Ovary (tissue), 9 donors: ENCODE results near the gene CHCHD3. TPM values are rescaled to one million over a fixed set of nuclear protein-coding genes. Genes with fewer than 3 reads are reported as not detected.

Source experiments
- DNase-seq, 5 donors: peaks; one replicate each; pipeline ENCODE4 v3.0.0-alpha.2; 2019 to 2020
- H3K27ac ChIP-seq, 2 donors: fragments of 200-600 bp; one replicate each; pipeline versions ENCODE4 v1.5.1 to v1.8.0; 2019 to 2022
- H3K27me3 ChIP-seq: fragments of 200-600 bp; one replicate; pipeline ENCODE4 v1.8.0; 2022
- H3K36me3 ChIP-seq: fragments of 200-600 bp; sonication (generic); one replicate; pipeline ENCODE4 v1.5.1; 2019
- H3K4me1 ChIP-seq: one replicate; pipeline ENCODE4 v1.8.1; 2013; ENCODE audit warnings: mild to moderate bottlenecking, moderate library complexity; ENCODE audit not compliant: insufficient read depth
- H3K4me3 ChIP-seq: fragments of 200-600 bp; sonication (generic); one replicate; pipeline ENCODE4 v1.5.1; 2017
- H3K9me3 ChIP-seq, 2 donors: fragments of 200-600 bp in 1 of 2; sonication (generic) in 1 of 2; one replicate each; pipeline versions ENCODE4 v1.5.1 to v1.8.1; 2013 to 2019; ENCODE audit warnings: mild to moderate bottlenecking in 1 of 2, moderate library complexity in 1 of 2
- EP300 ChIP-seq: sonication (generic); formaldehyde crosslinking; IDR thresholded peaks from one replicate; pipeline ENCODE4 v1.6.1; 2017; ENCODE audit warnings: antibody characterized with exemption
- POLR2A ChIP-seq: fragments of 450-650 bp; IDR thresholded peaks from one replicate; pipeline ENCODE4 v1.6.1; 2017; ENCODE audit warnings: antibody characterized with exemption, mild to moderate bottlenecking, moderate library complexity
- WGBS, 3 donors: extraction: QIAGEN DNeasy Blood & Tissue Kit in 1 of 3; methylation state at CpG; one replicate each; pipeline versions ENCODE4 v1.1.5 to v1.1.7; 2013 to 2017; 5-methylcytosine and 5-hydroxymethylcytosine counted together
- intact Hi-C, 4 donors: fragments of 100-400 bp; cut with DNase I; formaldehyde crosslinking; loops; one replicate each; pipeline versions ENCODE4 v1.11.0 to v1.15.1; 2022 to 2023
- polyA plus RNA-seq, 2 donors: library from polyadenylated mRNA; stranded (reverse); fragments of 200-250 nt in 1 of 2; fragments of 350-450 nt in 1 of 2; fragmentation: Illumina TruSeq in 1 of 2; extraction: RNeasy Lipid Tissue Mini Kit (QIAGEN cat#74804) in 1 of 2; gene quantifications; one replicate each; pipeline ENCODE4 v1.2.3, GENCODE V29; 2013 to 2014
- total RNA-seq, 7 donors: library from RNA; depleted of rRNA in 2 of 7; stranded (reverse); fragments of >200 nt in 2 of 7; fragmentation: NEBNext Ultra II Directional in 3 of 7; extraction: Animal tissue kit (Norgen Biotek cat#: 25700) in 3 of 7; gene quantifications; one replicate each; pipeline versions ENCODE4 v1.1.0 to v1.2.4, GENCODE V29; 2016 to 2023
- TF ChIP-seq, protein P1 (sequence below), 3 donors: fragments of 450-650 bp in 2 of 3; fragments of 200-600 bp in 1 of 3; IDR thresholded peaks; one replicate each; pipeline versions ENCODE4 v1.5.1 to v1.8.0; 2016 to 2022; ENCODE audit warnings: antibody characterized with exemption in 3 of 3, mild to moderate bottlenecking in 1 of 3
- donor health status: DM: no; HTN: no; CAD: no; lungs with moderate emphysema.
- donor health status: DM: no; HTN: no; CAD: no.
- donor health status: Bipolar disorder and iron deficiency.
- donor health status: DM: yes; HTN: yes; CAD: no.
- donor health status: DM: no; HTN: no; CAD: no.
- donor health status: DM: yes; HTN: yes; CAD: no.

CHCHD3 gene
- total and polyA plus RNA-seq, 9 donors = 31.4 to 59.1 (median 36.7) TPM

- Histone ChIP-seq H3K4me1 (no peaks in the 10 kb centered on the region), H3K4me3 (no peak overlapping the region), H3K36me3 (no peaks in the 10 kb centered on the region), H3K27me3 (no peaks in the 10 kb centered on the region), H3K27ac (no peak overlapping the region), H3K9me3 (no peaks in the 10 kb centered on the region)
- no peak for DNase-seq
- TF ChIP-seq, protein P1, sequence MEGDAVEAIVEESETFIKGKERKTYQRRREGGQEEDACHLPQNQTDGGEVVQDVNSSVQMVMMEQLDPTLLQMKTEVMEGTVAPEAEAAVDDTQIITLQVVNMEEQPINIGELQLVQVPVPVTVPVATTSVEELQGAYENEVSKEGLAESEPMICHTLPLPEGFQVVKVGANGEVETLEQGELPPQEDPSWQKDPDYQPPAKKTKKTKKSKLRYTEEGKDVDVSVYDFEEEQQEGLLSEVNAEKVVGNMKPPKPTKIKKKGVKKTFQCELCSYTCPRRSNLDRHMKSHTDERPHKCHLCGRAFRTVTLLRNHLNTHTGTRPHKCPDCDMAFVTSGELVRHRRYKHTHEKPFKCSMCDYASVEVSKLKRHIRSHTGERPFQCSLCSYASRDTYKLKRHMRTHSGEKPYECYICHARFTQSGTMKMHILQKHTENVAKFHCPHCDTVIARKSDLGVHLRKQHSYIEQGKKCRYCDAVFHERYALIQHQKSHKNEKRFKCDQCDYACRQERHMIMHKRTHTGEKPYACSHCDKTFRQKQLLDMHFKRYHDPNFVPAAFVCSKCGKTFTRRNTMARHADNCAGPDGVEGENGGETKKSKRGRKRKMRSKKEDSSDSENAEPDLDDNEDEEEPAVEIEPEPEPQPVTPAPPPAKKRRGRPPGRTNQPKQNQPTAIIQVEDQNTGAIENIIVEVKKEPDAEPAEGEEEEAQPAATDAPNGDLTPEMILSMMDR (IDR thresholded peaks at IDR 0.05) = no peak
- TF ChIP-seq POLR2A (no peak), EP300 (no peak)
- 83 to 89% (median 83%) methylated on average over 2 of the region's 2 CpGs for WGBS, 3 donors
- intact Hi-C loops = no loop called here
These were observed 125.3 kb downstream of the CHCHD3 start for GRCh38 chr7:132956556-132956955.

DNA sequence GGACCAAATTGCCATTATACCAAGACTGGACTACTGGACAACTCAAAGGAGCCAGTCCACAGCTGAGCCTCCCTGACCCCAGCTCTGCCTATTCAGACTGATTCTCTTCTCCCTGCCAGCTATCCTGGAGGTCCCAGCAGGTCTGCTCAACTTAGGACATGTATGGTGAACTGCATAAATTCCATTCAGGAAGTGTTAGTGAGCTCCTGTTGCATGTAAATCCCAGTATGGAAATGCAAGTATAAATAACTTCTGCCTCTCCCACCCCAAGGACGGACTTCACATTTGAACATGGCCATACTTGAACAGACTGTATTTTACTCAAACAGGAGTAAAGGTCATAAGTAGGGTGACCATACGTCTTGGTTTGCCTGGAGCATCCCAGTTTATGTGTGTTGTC lies 128.4 kb downstream of the CHCHD3 start:
- no peaks in the 10 kb centered on the region for H3K9me3 ChIP-seq
- 78 to 95% (median 91%) methylated on average over 2 of the region's 2 CpGs for WGBS, 3 donors
- intact Hi-C loops = no loop called here

DNA sequence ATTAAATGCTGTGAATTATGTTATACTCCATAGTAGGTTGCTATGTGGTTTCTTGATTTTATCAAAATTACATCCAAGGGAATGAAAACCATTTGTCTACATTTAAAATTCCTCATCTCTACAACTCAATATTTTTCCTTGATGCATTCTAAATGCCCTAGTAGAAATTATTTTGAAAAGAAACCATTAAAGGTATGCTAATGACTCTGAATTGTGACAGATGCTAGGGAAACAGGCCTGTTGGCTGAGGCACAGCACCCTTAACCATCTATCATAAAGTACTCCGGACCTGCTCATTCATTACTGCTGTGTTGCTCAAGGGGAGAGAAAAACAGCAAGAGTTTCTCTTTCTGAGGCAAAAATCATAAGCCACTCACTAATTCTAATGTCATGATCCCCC lies 131.2 kb downstream of the CHCHD3 start:
- H3K27ac ChIP-seq = no peak overlapping the region
- intact Hi-C loops = no loop called here
- H3K27me3 ChIP-seq = no peaks in the 10 kb centered on the region
- H3K9me3 ChIP-seq = no peaks in the 10 kb centered on the region
- DNase-seq = no peak
- 80 to 90% (median 90%) methylated on average over 1 of the region's 1 CpG for WGBS, 3 donors
- H3K36me3 ChIP-seq = no peaks in the 10 kb centered on the region
- TF ChIP-seq POLR2A = no peak
- TF ChIP-seq, protein P1 (IDR thresholded peaks at IDR 0.05) = no peak
- no peak overlapping the region for H3K4me3 ChIP-seq
- no peaks in the 10 kb centered on the region for H3K4me1 ChIP-seq

More for the DNA sequence above, 128.4 kb downstream of the CHCHD3 start:
- Histone ChIP-seq H3K36me3 (no peaks in the 10 kb centered on the region), H3K4me1 (no peaks in the 10 kb centered on the region), H3K27me3 (no peaks in the 10 kb centered on the region), H3K4me3 (no peak overlapping the region), H3K27ac (no peak overlapping the region)
- TF ChIP-seq, protein P1 (IDR thresholded peaks at IDR 0.05) = no peak
- TF ChIP-seq POLR2A (no peak), EP300 (no peak)
- DNase-seq = no peak

GRCh38 chr7:132947011-132947410 lies 134.9 kb downstream of the CHCHD3 start:
- Histone ChIP-seq H3K4me1 (no peaks in the 10 kb centered on the region), H3K27me3 (no peaks in the 10 kb centered on the region), H3K27ac (no peak overlapping the region), H3K9me3 (no peaks in the 10 kb centered on the region), H3K36me3 (no peaks in the 10 kb centered on the region), H3K4me3 (no peak overlapping the region)
- intact Hi-C loops = no loop called here
- TF ChIP-seq, protein P1 (IDR thresholded peaks at IDR 0.05) = no peak
- TF ChIP-seq EP300 = no peak
- no peak for TF ChIP-seq POLR2A
- WGBS, 3 donors = 90 to 99% (median 94%) methylated on average over 1 of the region's 1 CpG
- DNase-seq = no peak

DNA sequence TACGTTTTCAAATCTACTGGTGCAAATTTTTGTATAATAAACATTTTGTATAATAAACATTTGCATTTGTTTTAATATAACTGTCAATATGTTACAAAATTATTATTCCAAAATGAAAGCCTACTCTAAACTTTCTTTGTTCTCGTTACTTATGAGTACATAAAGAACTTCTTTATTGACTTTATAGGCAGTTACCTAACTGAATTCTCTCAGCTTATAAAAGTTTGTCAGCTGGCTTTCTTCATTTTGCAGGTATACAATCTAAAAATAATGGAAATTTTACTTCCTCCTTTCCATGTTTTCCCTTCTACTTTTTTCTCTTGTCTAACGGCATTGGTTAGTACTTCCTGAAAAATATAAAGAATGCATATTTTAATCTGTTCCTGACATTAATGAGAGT lies 137.1 kb downstream of the CHCHD3 start:
- WGBS, 3 donors = 96 to 98% (median 97%) methylated on average over 3 of the region's 3 CpGs
- Histone ChIP-seq H3K27me3 (no peaks in the 10 kb centered on the region), H3K4me1 (no peaks in the 10 kb centered on the region), H3K36me3 (no peaks in the 10 kb centered on the region), H3K4me3 (no peak overlapping the region), H3K9me3 (no peaks in the 10 kb centered on the region), H3K27ac (no peak overlapping the region)
- intact Hi-C loops = no loop called here
- no peak for DNase-seq
- TF ChIP-seq, protein P1 (IDR thresholded peaks at IDR 0.05) = no peak
- no peak for TF ChIP-seq EP300
- no peak for TF ChIP-seq POLR2A
